ENCODE measurements around the gene SLC17A9. TPM values are rescaled to one million over a fixed set of nuclear protein-coding genes. Genes with fewer than 3 reads are reported as not detected.

Gene SLC17A9
- total and polyA plus RNA-seq, 12 donors = 0.17 to 69.1 (median 2.9) TPM

DNA sequence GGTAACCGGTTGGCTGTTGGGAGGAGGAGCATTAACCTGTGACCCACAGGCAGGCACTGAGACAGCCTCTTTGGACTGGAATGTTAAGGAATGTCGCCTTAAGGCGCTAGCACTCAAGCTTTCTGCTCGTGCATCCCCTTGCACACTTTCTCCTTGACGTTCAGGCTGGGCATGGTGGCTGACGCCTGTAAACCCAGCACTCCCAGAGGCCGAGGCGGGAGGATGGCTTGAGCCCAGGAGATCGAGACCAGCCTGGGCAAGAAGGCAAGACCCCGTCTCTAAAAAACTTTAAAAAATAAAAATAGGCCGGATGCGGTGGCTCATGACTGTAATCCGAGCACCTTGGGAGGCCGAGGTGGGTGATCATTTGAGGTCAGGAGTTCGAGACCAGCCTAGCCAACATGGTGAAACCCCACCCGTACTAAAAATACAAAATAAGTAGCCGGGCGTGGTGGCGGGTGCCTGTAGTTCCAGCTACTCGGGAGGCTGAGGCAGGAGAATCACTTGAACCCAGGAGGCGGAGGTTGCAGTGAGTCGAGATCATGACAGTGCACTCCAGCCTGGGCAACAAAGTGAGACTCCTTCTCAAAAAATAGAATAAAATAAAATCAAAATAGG lies 16.4 kb upstream of the SLC17A9 start:
- intact Hi-C loops (cut with DNase I) = no loop called here
- Histone ChIP-seq H3K9me3 (replicated peaks in 1 of 3) (no peaks in the 10 kb centered on the region), H3K27ac (no peak overlapping the region), H3K36me3 (replicated peaks in 1 of 2) (peaks cover 0 to 11% of the 10 kb centered on the region in 2 donors), H3K4me1 (replicated peaks in 1 of 2) (peaks cover 22 to 34% of the 10 kb centered on the region in 2 donors), H3K27me3 (no peaks in the 10 kb centered on the region), H3K4me3 (peak overlapping the region in 1 of 4 donors; percentile 93)
- 84 to 86% (median 85%) methylated on average over 22 of the region's 22 CpGs for WGBS, 4 donors
- peak in 1 of 7 donors; percentile 17 for DNase-seq
- no peak for TF ChIP-seq POLR2A (IDR thresholded peaks at IDR 0.05)
- TF ChIP-seq, protein P1, sequence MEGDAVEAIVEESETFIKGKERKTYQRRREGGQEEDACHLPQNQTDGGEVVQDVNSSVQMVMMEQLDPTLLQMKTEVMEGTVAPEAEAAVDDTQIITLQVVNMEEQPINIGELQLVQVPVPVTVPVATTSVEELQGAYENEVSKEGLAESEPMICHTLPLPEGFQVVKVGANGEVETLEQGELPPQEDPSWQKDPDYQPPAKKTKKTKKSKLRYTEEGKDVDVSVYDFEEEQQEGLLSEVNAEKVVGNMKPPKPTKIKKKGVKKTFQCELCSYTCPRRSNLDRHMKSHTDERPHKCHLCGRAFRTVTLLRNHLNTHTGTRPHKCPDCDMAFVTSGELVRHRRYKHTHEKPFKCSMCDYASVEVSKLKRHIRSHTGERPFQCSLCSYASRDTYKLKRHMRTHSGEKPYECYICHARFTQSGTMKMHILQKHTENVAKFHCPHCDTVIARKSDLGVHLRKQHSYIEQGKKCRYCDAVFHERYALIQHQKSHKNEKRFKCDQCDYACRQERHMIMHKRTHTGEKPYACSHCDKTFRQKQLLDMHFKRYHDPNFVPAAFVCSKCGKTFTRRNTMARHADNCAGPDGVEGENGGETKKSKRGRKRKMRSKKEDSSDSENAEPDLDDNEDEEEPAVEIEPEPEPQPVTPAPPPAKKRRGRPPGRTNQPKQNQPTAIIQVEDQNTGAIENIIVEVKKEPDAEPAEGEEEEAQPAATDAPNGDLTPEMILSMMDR (IDR thresholded peaks at IDR 0.05) = no peak

- DNase-seq = peak; percentile 97 to 99 (median 97)
- peaks cover 22 to 34% of the 10 kb centered on the region in 2 donors for H3K4me1 ChIP-seq (replicated peaks in 1 of 2)
- H3K27ac ChIP-seq = peak overlapping the region; percentile 74 to 96 (median 90)
- H3K4me3 ChIP-seq = peak overlapping the region; percentile 45 to 93 (median 72)
- TF ChIP-seq, protein P1 (IDR thresholded peaks at IDR 0.05) = no peak
- peak; percentile 32 to 74 for TF ChIP-seq POLR2A (IDR thresholded peaks at IDR 0.05)
- H3K9me3 ChIP-seq (replicated peaks in 1 of 3) = no peaks in the 10 kb centered on the region
- peaks cover 0 to 14% of the 10 kb centered on the region in 2 donors for H3K36me3 ChIP-seq (replicated peaks in 1 of 2)
- WGBS, 4 donors = 0 to 1% (median 0%) methylated on average over 1 to 92 of the region's 92 CpGs
- no peaks in the 10 kb centered on the region for H3K27me3 ChIP-seq
- intact Hi-C loops (cut with DNase I) = no loop called here
These were observed 15.0 kb upstream of the SLC17A9 start for GRCh38 chr20:62937268-62938104.

GRCh38 chr20:62938105-62938888 lies 14.2 kb upstream of the SLC17A9 start, which contains the start of gene GID8:
Gene GID8, plus strand, starts transcription at chr20:62938147. Its CDS starts 3,356 bp downstream, at chr20:62941503.
- no peaks in the 10 kb centered on the region for H3K27me3 ChIP-seq
- WGBS, 4 donors = 0 to 1% (median 0%) methylated on average over 16 to 79 of the region's 79 CpGs
- peak within 1 kb of the TSS; percentile 74 to 96 (median 90) for H3K27ac ChIP-seq
- TF ChIP-seq, protein P1 (IDR thresholded peaks at IDR 0.05) = no peak
- TF ChIP-seq POLR2A (IDR thresholded peaks at IDR 0.05) = peak; percentile 24 to 43
- DNase-seq = peak in 5 of 7 donors; percentile 47 to 68 (median 61)
- H3K4me3 ChIP-seq = peak within 1 kb of the TSS; percentile 45 to 93 (median 72)
- intact Hi-C loops (cut with DNase I) = no loop called here
- H3K9me3 ChIP-seq (replicated peaks in 1 of 3) = no peaks in the 10 kb centered on the region
- peaks cover 0 to 17% of the 10 kb centered on the region in 2 donors for H3K36me3 ChIP-seq (replicated peaks in 1 of 2)
- peaks cover 22 to 34% of the 10 kb centered on the region in 2 donors for H3K4me1 ChIP-seq (replicated peaks in 1 of 2)

All from adrenal gland (tissue), 12 donors.